Hematopoietic multipotent progenitor cell treated with erythropoietin and hydrocortisone succinate and interleukin-3 and kit ligand, for 8 days (in vitro differentiated cells): ENCODE data around the gene LRRC32.

Experiments
- DNase-seq: peaks from one replicate; pipeline ENCODE4 v3.0.0-alpha.2; 2015

LRRC32 gene

GRCh38 chr11:76699451-76700091 lies 29.0 kb upstream of the LRRC32 start:
- peak; percentile 57 for DNase-seq

GRCh38 chr11:76698321-76699043 lies 27.9 kb upstream of the LRRC32 start:
- peak; percentile 84 for DNase-seq

- no peak for DNase-seq
Measured at GRCh38 chr11:76696756-76697155, 26.2 kb upstream of the LRRC32 start.

- DNase-seq, result no peak
Measured at GRCh38 chr11:76695771-76696170, 25.2 kb upstream of the LRRC32 start.

- peak; percentile 32 for DNase-seq
Measured at GRCh38 chr11:76695133-76695532, 24.6 kb upstream of the LRRC32 start.

GRCh38 chr11:76694664-76695063 lies 24.1 kb upstream of the LRRC32 start:
- DNase-seq, result no peak

GRCh38 chr11:76693806-76694205 lies 23.3 kb upstream of the LRRC32 start:
- DNase-seq, result no peak

- no peak for DNase-seq
Measured at GRCh38 chr11:76692956-76693355, 22.4 kb upstream of the LRRC32 start.

- DNase-seq, result no peak
Measured at GRCh38 chr11:76691655-76692054, 21.1 kb upstream of the LRRC32 start.

GRCh38 chr11:76690736-76691135 lies 20.2 kb upstream of the LRRC32 start:
- no peak for DNase-seq

- no peak for DNase-seq
Measured at GRCh38 chr11:76689313-76690260, 19.0 kb upstream of the LRRC32 start.

- DNase-seq, result no peak
Measured at GRCh38 chr11:76688146-76688545, 17.6 kb upstream of the LRRC32 start.

- no peak for DNase-seq
Measured at GRCh38 chr11:76686261-76687079, 15.9 kb upstream of the LRRC32 start.

GRCh38 chr11:76685831-76686230 lies 15.3 kb upstream of the LRRC32 start:
- no peak for DNase-seq

- DNase-seq, result no peak
Measured at GRCh38 chr11:76685237-76685636, 14.7 kb upstream of the LRRC32 start.

- no peak for DNase-seq
Measured at GRCh38 chr11:76684516-76684915, 14.0 kb upstream of the LRRC32 start.

- no peak for DNase-seq
Measured at GRCh38 chr11:76683161-76684095, 12.9 kb upstream of the LRRC32 start.

- no peak for DNase-seq
Measured at GRCh38 chr11:76682684-76683083, 12.1 kb upstream of the LRRC32 start.

GRCh38 chr11:76682106-76682505 lies 11.6 kb upstream of the LRRC32 start:
- DNase-seq, result no peak

- DNase-seq, result peak; percentile 77
Measured at GRCh38 chr11:76680518-76681425, 10.2 kb upstream of the LRRC32 start.
